HCT116 (cell line): ENCODE results near the gene COL3A1.

Experiments
- EGR1 ChIP-seq: IDR thresholded peaks from 2 replicates; pipeline ENCODE4 v1.6.1; 2012; ENCODE audit warnings: low read depth
- POLR2A ChIP-seq: IDR thresholded peaks from 2 replicates; pipeline ENCODE4 v1.7.0; 2011; ENCODE audit warnings: borderline replicate concordance; ENCODE audit not compliant: insufficient read depth, insufficient read length; ENCODE audit errors: extremely low read depth
- REST ChIP-seq: IDR thresholded peaks from 2 replicates; pipeline ENCODE4 v1.6.1; 2012; ENCODE audit warnings: low read depth
- TF ChIP-seq, protein P1 (sequence below): IDR thresholded peaks from 2 replicates; pipeline ENCODE4 v1.6.1; 2012

DNA sequence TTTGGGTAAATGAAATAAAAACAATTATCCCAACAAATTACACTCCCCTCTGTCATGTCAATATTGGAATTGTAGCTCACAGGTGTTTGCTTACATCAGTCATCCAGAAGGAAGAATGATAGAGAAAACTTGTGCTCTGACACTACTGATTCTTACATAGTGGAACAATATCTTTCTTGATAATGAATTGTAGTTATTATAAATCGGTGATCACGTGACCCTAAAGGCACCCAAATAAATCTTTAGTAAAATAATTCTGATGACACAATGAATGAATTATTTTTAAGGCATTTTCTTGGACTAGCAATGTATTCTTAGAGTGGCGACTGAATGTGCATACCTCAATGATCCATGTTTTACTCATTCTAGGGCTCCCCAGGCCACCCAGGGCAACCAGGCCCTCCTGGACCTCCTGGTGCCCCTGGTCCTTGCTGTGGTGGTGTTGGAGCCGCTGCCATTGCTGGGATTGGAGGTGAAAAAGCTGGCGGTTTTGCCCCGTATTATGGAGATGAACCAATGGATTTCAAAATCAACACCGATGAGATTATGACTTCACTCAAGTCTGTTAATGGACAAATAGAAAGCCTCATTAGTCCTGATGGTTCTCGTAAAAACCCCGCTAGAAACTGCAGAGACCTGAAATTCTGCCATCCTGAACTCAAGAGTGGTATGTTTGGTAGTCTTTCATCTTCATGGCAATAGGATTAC is 34.5 kb downstream of the COL3A1 start:
- TF ChIP-seq EGR1 (no peak), POLR2A (no peak), REST (no peak)
- TF ChIP-seq, protein P1, sequence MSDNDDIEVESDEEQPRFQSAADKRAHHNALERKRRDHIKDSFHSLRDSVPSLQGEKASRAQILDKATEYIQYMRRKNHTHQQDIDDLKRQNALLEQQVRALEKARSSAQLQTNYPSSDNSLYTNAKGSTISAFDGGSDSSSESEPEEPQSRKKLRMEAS, result no peak
